Esophagus muscularis mucosa (tissue), 3 donors: ENCODE measurements around the gene OPA3.

ENCODE experiments used
- POLR2A ChIP-seq: fragments of 450-650 bp; IDR thresholded peaks from one replicate; pipeline ENCODE4 v1.6.1; 2017; ENCODE audit warnings: antibody characterized with exemption, moderate library complexity, mild to moderate bottlenecking, low read depth
- POLR2AphosphoS5 ChIP-seq, 2 donors: sonication (generic); formaldehyde crosslinking; IDR thresholded peaks; one replicate each; pipeline ENCODE4 v1.6.1; 2017; ENCODE audit warnings: antibody characterized with exemption in 2 of 2
- TF ChIP-seq, protein P1 (sequence below), 3 experiments: fragments of 200-600 bp in 2 of 3; fragments of 450-650 bp in 1 of 3; sonication (generic) in 2 of 3; IDR thresholded peaks; one replicate each; pipeline ENCODE4 v1.5.1; 2017 to 2019; ENCODE audit warnings: antibody characterized with exemption in 3 of 3, mild to moderate bottlenecking in 2 of 3, moderate library complexity in 1 of 3

DNA sequence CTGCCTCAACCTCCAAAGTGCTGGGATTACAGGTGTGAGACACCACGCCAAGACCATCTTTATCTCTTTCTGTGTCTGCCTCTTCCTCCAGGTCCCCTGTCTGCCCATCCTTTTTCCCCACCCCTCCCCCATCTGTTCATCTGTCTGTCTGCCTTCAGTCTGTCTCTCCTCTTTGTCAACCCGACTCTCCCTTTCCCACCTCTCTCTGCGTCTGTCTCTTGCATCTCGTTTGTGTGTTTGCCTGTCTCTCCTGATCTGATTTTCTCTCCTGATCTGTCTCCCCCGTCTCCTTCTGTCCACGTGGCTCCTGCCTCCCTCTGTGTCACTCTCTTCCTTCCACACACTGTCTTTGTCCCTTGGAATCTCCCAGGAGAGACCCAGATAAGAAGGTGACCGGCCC, 67.4 kb downstream of the OPA3 start:
- TF ChIP-seq, protein P1, sequence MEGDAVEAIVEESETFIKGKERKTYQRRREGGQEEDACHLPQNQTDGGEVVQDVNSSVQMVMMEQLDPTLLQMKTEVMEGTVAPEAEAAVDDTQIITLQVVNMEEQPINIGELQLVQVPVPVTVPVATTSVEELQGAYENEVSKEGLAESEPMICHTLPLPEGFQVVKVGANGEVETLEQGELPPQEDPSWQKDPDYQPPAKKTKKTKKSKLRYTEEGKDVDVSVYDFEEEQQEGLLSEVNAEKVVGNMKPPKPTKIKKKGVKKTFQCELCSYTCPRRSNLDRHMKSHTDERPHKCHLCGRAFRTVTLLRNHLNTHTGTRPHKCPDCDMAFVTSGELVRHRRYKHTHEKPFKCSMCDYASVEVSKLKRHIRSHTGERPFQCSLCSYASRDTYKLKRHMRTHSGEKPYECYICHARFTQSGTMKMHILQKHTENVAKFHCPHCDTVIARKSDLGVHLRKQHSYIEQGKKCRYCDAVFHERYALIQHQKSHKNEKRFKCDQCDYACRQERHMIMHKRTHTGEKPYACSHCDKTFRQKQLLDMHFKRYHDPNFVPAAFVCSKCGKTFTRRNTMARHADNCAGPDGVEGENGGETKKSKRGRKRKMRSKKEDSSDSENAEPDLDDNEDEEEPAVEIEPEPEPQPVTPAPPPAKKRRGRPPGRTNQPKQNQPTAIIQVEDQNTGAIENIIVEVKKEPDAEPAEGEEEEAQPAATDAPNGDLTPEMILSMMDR (IDR thresholded peaks at IDR 0.05): no peak
- TF ChIP-seq POLR2A (no peak), POLR2AphosphoS5 (IDR thresholded peaks at IDR 0.05) (no peak)
